ENCODE data around the gene CD55.

The CD55 gene

GRCh38 chr1:207321079-207321789, at the start of gene CD55:
Gene CD55, plus strand, starts transcription at chr1:207321678. Its CDS starts 88 bp downstream, at chr1:207321766.
- peak; percentile 99 for DNase-seq
- TF ChIP-seq POLR2A (IDR thresholded peaks at IDR 0.05; ENCODE audit: low read length) (peak; percentile 96), GATA1 (IDR thresholded peaks at IDR 0.05; ENCODE audit: low read depth, low read length) (no peak)

- TF ChIP-seq POLR2A (IDR thresholded peaks at IDR 0.05; ENCODE audit: low read length): no peak
- no peak for TF ChIP-seq GATA1 (IDR thresholded peaks at IDR 0.05; ENCODE audit: low read depth, low read length)
- DNase-seq: no peak
These were observed 46.6 kb upstream of the CD55 start for GRCh38 chr1:207274882-207275281.

GRCh38 chr1:207276465-207276864, 45.0 kb upstream of the CD55 start:
- TF ChIP-seq POLR2A (IDR thresholded peaks at IDR 0.05; ENCODE audit: low read length): no peak
- no peak for TF ChIP-seq GATA1 (IDR thresholded peaks at IDR 0.05; ENCODE audit: low read depth, low read length)
- no peak for DNase-seq

GRCh38 chr1:207277241-207277640, 44.2 kb upstream of the CD55 start:
- no peak for TF ChIP-seq POLR2A (IDR thresholded peaks at IDR 0.05; ENCODE audit: low read length)
- no peak for TF ChIP-seq GATA1 (IDR thresholded peaks at IDR 0.05; ENCODE audit: low read depth, low read length)
- no peak for DNase-seq

GRCh38 chr1:207279652-207280051, 41.8 kb upstream of the CD55 start:
- TF ChIP-seq GATA1 (IDR thresholded peaks at IDR 0.05; ENCODE audit: low read depth, low read length) (no peak), POLR2A (IDR thresholded peaks at IDR 0.05; ENCODE audit: low read length) (no peak)
- no peak for DNase-seq

- TF ChIP-seq POLR2A (IDR thresholded peaks at IDR 0.05; ENCODE audit: low read length): no peak
- TF ChIP-seq GATA1 (IDR thresholded peaks at IDR 0.05; ENCODE audit: low read depth, low read length): no peak
- no peak for DNase-seq
These were observed 40.8 kb upstream of the CD55 start for GRCh38 chr1:207280706-207281105.

GRCh38 chr1:207282058-207282457, 39.4 kb upstream of the CD55 start:
- no peak for DNase-seq
- TF ChIP-seq POLR2A (IDR thresholded peaks at IDR 0.05; ENCODE audit: low read length) (no peak), GATA1 (IDR thresholded peaks at IDR 0.05; ENCODE audit: low read depth, low read length) (no peak)

- TF ChIP-seq POLR2A (IDR thresholded peaks at IDR 0.05; ENCODE audit: low read length) (no peak), GATA1 (IDR thresholded peaks at IDR 0.05; ENCODE audit: low read depth, low read length) (no peak)
- DNase-seq: no peak
These were observed 38.7 kb upstream of the CD55 start for GRCh38 chr1:207282496-207283380.

GRCh38 chr1:207283421-207283820, 38.1 kb upstream of the CD55 start:
- no peak for DNase-seq
- TF ChIP-seq POLR2A (IDR thresholded peaks at IDR 0.05; ENCODE audit: low read length): no peak
- TF ChIP-seq GATA1 (IDR thresholded peaks at IDR 0.05; ENCODE audit: low read depth, low read length): no peak

- DNase-seq: no peak
- TF ChIP-seq GATA1 (IDR thresholded peaks at IDR 0.05; ENCODE audit: low read depth, low read length) (no peak), POLR2A (IDR thresholded peaks at IDR 0.05; ENCODE audit: low read length) (no peak)
These were observed 37.1 kb upstream of the CD55 start for GRCh38 chr1:207284209-207284897.

GRCh38 chr1:207286786-207287468, 34.6 kb upstream of the CD55 start:
- no peak for TF ChIP-seq GATA1 (IDR thresholded peaks at IDR 0.05; ENCODE audit: low read depth, low read length)
- no peak for TF ChIP-seq POLR2A (IDR thresholded peaks at IDR 0.05; ENCODE audit: low read length)
- DNase-seq: no peak

GRCh38 chr1:207288315-207288714, 33.2 kb upstream of the CD55 start:
- TF ChIP-seq GATA1 (IDR thresholded peaks at IDR 0.05; ENCODE audit: low read depth, low read length) (no peak), POLR2A (IDR thresholded peaks at IDR 0.05; ENCODE audit: low read length) (no peak)
- DNase-seq: no peak

- no peak for DNase-seq
- no peak for TF ChIP-seq GATA1 (IDR thresholded peaks at IDR 0.05; ENCODE audit: low read depth, low read length)
- no peak for TF ChIP-seq POLR2A (IDR thresholded peaks at IDR 0.05; ENCODE audit: low read length)
These were observed 31.7 kb upstream of the CD55 start for GRCh38 chr1:207289756-207290155.
